ENCODE measurements around the gene SPINDOC.
"Not testable (repeated sequence)": the region's sequence is repeated elsewhere in the genome, so short reads cannot be mapped to it uniquely, and the experiment has no call there.

The SPINDOC gene

DNA sequence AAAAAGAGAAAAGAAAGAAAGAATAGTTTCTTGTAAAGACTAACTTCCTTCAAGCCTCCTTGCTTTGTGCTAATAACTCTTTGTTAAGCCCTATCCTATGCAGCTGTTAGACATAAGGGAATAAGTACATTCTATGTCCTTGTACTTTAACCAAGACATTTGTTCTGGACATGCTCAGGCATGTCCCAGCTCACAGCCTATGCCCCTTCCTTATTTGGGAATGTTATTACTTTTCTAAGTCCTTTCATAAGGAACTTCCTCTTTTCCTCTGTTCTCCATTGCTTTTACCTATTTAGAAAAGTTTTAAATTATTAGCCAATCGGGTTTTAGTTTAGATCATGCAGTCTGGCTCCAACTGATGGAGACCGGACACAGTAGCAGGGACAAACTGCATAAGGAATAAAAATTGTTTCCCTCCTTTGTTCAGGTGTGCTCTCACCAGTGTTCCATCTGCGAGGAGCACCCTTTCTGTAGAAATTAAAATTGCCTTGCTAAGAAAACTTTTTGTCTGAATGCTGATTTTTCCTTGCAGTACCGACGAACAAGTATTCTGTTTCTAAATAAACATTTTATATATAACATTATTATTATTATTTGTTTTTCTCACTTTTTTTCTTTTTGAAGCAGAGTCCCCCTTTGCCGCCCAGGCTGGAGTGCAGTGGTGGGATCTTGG is 21.6 kb upstream of the SPINDOC start:
- no peak for DNase-seq

- DNase-seq, result no peak
Observed at GRCh38 chr11:63793161-63793560, 20.1 kb upstream of the SPINDOC start.

DNA sequence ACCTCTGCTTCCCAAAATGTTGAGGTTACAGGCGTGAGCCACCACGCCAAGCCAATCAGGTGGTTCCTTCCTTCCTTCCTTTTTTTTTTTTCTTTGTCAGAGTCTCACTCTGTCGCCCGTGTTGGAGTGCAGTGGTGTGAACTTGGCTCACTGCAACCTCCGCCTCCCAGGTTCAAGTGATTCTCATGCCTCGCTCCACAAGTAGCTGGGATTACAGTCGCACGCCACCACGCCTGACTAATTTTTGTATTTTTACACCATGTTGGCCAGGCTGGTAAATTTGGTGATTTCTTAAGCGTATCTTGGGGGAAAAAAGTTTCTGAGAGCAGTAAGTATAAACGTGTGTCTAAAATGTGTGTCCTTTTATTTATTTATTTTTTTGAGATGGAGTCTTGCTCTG is 18.2 kb upstream of the SPINDOC start:
- no peak for DNase-seq

GRCh38 chr11:63800921-63801320 is 12.3 kb upstream of the SPINDOC start:
- no peak for DNase-seq

GRCh38 chr11:63802637-63803414 is 10.4 kb upstream of the SPINDOC start:
- DNase-seq, result peak in 1 of 2 experiments; percentile 9

DNA sequence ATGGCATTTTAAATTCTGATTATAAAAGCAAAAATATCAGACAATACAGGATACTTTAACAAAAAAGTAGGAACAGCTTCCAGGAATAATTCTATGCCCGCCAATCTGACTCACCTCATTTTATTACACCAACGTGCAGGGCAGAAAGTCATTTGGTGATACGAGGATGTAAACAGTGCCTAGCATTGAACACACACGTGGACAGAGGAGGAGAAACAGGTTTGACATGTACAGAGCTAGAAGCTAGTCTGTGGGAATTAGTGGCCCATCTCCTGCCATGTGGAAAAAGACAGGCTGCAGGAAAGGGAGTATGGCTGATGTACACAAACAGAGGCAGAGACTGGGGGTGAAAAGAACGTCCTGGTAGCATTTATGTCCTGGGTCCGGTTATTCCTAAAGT is 9.0 kb upstream of the SPINDOC start:
- no peak for DNase-seq

- DNase-seq, result no peak
Observed at GRCh38 chr11:63805844-63806415, 7.3 kb upstream of the SPINDOC start.

- not testable (repeated sequence) for DNase-seq
Observed at GRCh38 chr11:63810383-63810782, 2.9 kb upstream of the SPINDOC start.

GRCh38 chr11:63811522-63811921 is 1.7 kb upstream of the SPINDOC start:
- no peak for DNase-seq

DNA sequence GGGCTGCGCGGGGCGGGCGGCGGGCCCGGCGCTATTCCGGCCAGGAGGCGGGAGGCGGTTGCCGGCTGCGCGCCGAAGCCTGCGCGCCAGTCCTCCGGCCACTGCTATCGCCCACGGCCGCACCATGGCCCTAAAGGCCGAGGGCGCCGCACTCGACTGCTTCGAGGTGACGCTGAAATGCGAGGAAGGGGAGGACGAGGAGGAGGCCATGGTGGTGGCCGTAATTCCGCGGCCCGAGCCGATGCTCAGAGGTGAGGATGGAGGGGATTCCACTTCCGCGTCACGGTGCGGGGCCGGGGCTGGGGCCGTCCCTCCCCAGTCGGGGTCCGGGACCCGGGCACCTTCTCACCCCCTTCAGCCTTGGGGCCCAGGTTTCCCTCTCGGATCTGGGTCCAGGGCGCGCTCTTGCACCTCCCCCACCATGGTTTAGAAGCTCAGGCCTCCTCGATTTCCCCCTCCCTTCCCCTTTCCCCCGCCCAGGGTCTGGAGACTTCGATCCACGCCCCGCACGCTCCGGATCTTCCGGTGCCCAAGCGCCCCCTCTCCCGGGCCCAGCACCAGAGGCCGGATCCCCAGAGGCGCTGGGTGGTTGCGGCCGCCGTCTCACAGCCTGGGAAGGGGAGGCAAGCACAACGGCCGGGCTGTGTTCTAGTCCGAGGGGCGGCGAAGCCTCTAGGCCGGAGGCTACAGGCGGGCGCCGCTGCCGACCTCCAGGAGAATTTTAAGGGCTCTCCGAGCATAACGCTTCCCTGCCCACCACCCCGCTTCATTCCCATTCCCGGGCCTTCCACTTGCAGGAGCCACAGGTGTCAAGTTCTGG is 517 bp downstream of the SPINDOC start:
- peak in 1 of 2 experiments; percentile 14 for DNase-seq

DNA sequence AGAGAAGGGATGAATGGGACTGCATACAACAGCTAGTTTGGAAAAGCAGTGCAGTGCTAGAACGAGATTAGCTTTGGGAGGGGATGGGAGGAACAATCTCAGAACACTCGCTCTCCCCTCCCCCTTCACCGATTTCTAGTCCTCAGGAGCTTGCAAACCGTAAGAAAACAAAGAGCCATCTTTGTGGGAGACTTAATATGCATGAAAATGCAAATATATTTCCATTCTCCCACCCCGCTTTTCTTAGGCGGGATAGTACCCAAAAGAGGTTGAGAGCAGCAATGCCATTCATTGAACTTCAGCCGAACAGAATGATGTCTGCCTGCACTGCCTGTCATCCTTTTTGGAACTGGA is 1.1 kb downstream of the SPINDOC start:
- DNase-seq, result no peak

DNA sequence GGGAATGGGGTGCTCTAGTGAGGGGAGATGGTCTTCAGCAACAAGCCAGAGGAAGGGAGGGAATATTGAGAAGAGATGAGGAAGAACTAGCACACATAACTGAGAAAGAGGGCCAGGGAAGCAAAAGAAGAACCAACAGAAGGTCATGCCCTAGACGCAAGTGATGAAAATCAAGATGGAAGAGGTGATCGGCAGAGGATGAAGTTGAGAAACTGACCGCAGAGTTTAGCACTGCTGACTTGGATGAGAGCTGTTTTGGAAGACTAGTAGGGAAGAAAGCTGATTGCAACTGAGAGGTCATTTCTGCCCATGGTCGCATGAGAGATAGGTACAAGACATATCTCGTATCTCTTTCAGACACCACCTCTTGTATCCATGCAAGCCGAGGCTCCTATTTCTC is 2.9 kb downstream of the SPINDOC start:
- no peak for DNase-seq

GRCh38 chr11:63816732-63817131 is 3.5 kb downstream of the SPINDOC start:
- DNase-seq, result no peak

GRCh38 chr11:63817758-63818498 is 4.7 kb downstream of the SPINDOC start:
- DNase-seq, result no peak

GRCh38 chr11:63818609-63819008 is 5.4 kb downstream of the SPINDOC start:
- no peak for DNase-seq

GRCh38 chr11:63821411-63821810 is 8.2 kb downstream of the SPINDOC start:
- no peak for DNase-seq

DNA sequence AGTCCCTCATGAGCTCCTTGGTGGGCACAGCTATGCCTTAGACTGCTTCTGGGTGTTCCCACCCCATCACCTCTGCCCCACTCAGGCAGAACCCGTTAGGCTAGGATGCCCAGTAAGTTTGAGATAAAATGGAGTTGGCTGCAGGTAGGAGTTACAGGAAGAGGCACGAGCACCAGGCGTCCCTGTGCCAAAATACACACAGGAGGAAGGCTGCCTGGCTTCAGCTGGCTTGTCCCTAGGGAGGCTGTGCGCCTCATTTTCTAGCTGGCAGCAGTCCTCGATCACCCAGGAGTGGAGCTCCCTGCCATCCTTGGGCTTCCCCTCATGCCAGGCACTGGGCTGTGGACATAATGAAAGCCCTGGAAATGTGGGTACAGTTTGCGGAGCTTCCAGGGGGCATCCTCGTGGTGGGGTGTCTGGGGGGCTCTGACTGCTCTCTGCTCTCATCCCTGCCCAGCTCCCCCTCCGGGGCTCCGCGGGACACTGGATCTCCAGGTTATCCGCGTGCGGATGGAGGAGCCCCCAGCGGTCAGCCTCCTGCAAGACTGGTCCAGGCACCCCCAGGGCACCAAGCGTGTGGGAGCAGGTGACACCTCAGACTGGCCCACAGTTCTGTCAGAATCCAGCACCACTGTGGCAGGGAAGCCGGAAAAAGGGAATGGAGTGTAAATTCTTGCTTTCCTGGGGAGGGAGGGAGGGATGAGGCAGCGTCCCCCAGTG is 13.4 kb downstream of the SPINDOC start:
- no peak for DNase-seq

GRCh38 chr11:63829823-63830489 is 16.7 kb downstream of the SPINDOC start:
- DNase-seq, result no peak

GRCh38 chr11:63831326-63831725 is 18.1 kb downstream of the SPINDOC start:
- no peak for DNase-seq

DNA sequence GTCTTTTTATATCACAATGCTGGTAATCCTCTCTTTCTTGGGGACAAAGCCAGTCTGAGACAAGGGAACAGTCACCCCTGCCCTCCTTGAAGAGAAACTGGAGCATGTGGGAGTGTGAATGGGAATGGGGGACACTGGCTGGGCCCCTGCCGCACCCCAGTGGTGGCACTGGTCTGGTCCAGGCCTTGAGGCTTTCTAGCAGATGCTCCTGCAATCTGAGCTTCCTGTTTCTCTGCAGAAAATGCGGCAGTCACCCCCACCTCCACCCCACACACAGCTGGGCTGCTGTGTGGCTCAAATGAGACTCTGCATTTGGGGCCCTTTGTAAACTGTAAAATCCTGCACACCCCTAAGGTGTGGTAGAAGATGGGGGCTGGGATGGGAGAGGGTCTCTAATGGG is 19.1 kb downstream of the SPINDOC start:
- no peak for DNase-seq

- DNase-seq, result no peak
Observed at GRCh38 chr11:63833048-63833447, 19.8 kb downstream of the SPINDOC start.

Data from NCI-H187 (cell line).